HepG2 (cell line): ENCODE results near the gene HDAC4.

Experiments used
- CBX2 ChIP-seq, 2 experiments: fragments of 200-600 bp in 1 of 2; sonication (generic); formaldehyde crosslinking in 1 of 2; IDR thresholded peaks; 2 replicates each; pipeline versions ENCODE4 v1.7.0 to v1.8.1; 2018 to 2022; ENCODE audit warnings: low read depth in 2 of 2, low read length in 1 of 2, mild to moderate bottlenecking in 1 of 2, missing genetic modification reagents in 1 of 2
- FOSL1 ChIP-seq: sonication (generic); formaldehyde crosslinking; IDR thresholded peaks from 2 replicates; pipeline ENCODE4 v1.9.0; 2021; ENCODE audit warnings: missing genetic modification reagents, borderline replicate concordance
- FOXM1 ChIP-seq: sonication (generic); formaldehyde crosslinking; IDR thresholded peaks from 2 replicates; pipeline ENCODE4 v1.5.0; 2020; ENCODE audit warnings: missing genetic modification reagents
- MXI1 ChIP-seq: IDR thresholded peaks from 3 replicates; pipeline ENCODE4 v1.6.1; 2012; ENCODE audit warnings: low read depth, low read length, inconsistent platforms, borderline replicate concordance
- POLR2AphosphoS5 ChIP-seq: IDR thresholded peaks from 2 replicates; pipeline ENCODE4 v1.6.1; 2012; ENCODE audit warnings: low read depth, low read length
- RFX5 ChIP-seq: IDR thresholded peaks from 2 replicates; pipeline ENCODE4 v1.6.1; 2011; ENCODE audit warnings: low read depth, low read length, improper control_type of control experiment
- TCF7L2 ChIP-seq: IDR thresholded peaks from 2 replicates; pipeline ENCODE4 v1.6.1; 2011; ENCODE audit warnings: mild to moderate bottlenecking, low read depth, low read length, moderate library complexity
- ZNF615 ChIP-seq: sonication (generic); formaldehyde crosslinking; IDR thresholded peaks from 2 replicates; pipeline ENCODE4 v1.5.0; 2020; ENCODE audit warnings: mild to moderate bottlenecking, missing genetic modification reagents, borderline replicate concordance

GRCh38 chr2:239443666-239444567, 43.1 kb upstream of the HDAC4 start:
- TF ChIP-seq POLR2AphosphoS5 (no peak), CBX2 (IDR thresholded peaks at IDR 0.05; ENCODE audit: low read depth, low read length) (no peak), CBX2 (CRISPR knock-in tag; IDR thresholded peaks at IDR 0.05; ENCODE audit: low read depth) (no peak), FOSL1 (CRISPR knock-in tag) (no peak), MXI1 (no peak), ZNF615 (CRISPR knock-in tag) (no peak), RFX5 (no peak), FOXM1 (CRISPR knock-in tag) (no peak), TCF7L2 (no peak)
